Central memory CD8-positive, alpha-beta T cell (primary cell): ENCODE results near the gene TBX4.

Source experiments
- ATAC-seq: fragments of 150-1000 bp; cut with Tn5 transposase; replicated peaks from 2 replicates; pipeline ENCODE4 v1.10.0; 2022; ENCODE audit warnings: mild to moderate bottlenecking, moderate FRiP score, moderate number of reproducible peaks; ENCODE audit not compliant: poor library complexity, severe bottlenecking; ENCODE audit errors: extremely low read depth
- DNase-seq, 2 donors: peaks; one replicate each; pipeline ENCODE4 v3.0.0; 2021; ENCODE audit warnings: low spot score in 2 of 2
- H3K27ac Mint-ChIP-seq: one replicate; pipeline ENCODE4 v1.8.0; 2022; ENCODE audit warnings: low read depth, mild to moderate bottlenecking, moderate library complexity, mixed read lengths
- H3K27me3 Mint-ChIP-seq: one replicate; pipeline ENCODE4 v1.8.0; 2022; ENCODE audit warnings: mixed read lengths
- H3K36me3 Mint-ChIP-seq: one replicate; pipeline ENCODE4 v1.8.0; 2022; ENCODE audit warnings: mild to moderate bottlenecking, moderate library complexity, mixed read lengths; ENCODE audit not compliant: insufficient read depth
- H3K4me1 Mint-ChIP-seq: one replicate; pipeline ENCODE4 v1.8.0; 2022; ENCODE audit warnings: mixed read lengths
- H3K4me3 Mint-ChIP-seq: one replicate; pipeline ENCODE4 v1.8.0; 2022; ENCODE audit warnings: mild to moderate bottlenecking, moderate library complexity, mixed read lengths
- H3K9me3 Mint-ChIP-seq: one replicate; pipeline ENCODE4 v1.8.0; 2022; ENCODE audit warnings: mixed read lengths

The TBX4 gene

GRCh38 chr17:61470530-61471136 lies 18.4 kb downstream of the TBX4 start:
- H3K27ac Mint-ChIP-seq: no peak overlapping the region
- peaks cover 3% of the 10 kb centered on the region for H3K36me3 Mint-ChIP-seq
- no peaks in the 10 kb centered on the region for H3K4me1 Mint-ChIP-seq
- DNase-seq (no peak), ATAC-seq (no peak)
- H3K27me3 Mint-ChIP-seq: peaks cover 33% of the 10 kb centered on the region
- H3K4me3 Mint-ChIP-seq: no peak overlapping the region
- H3K9me3 Mint-ChIP-seq: no peaks in the 10 kb centered on the region

GRCh38 chr17:61474235-61474927 lies 22.2 kb downstream of the TBX4 start:
- Mint-ChIP-seq H3K27me3 (peaks cover 29% of the 10 kb centered on the region), H3K9me3 (no peaks in the 10 kb centered on the region), H3K36me3 (peaks cover 3% of the 10 kb centered on the region), H3K4me1 (no peaks in the 10 kb centered on the region), H3K27ac (no peak overlapping the region), H3K4me3 (no peak overlapping the region)
- no peak for DNase-seq
- no peak for ATAC-seq

GRCh38 chr17:61474934-61475333 lies 22.7 kb downstream of the TBX4 start:
- Mint-ChIP-seq H3K4me1 (no peaks in the 10 kb centered on the region), H3K4me3 (no peak overlapping the region), H3K9me3 (no peaks in the 10 kb centered on the region), H3K27me3 (peaks cover 34% of the 10 kb centered on the region), H3K36me3 (peaks cover 3% of the 10 kb centered on the region), H3K27ac (no peak overlapping the region)
- ATAC-seq (no peak), DNase-seq (no peak)

- H3K36me3 Mint-ChIP-seq: peaks cover 3% of the 10 kb centered on the region
- no peaks in the 10 kb centered on the region for H3K9me3 Mint-ChIP-seq
- peaks cover 35% of the 10 kb centered on the region for H3K27me3 Mint-ChIP-seq
- DNase-seq (no peak), ATAC-seq (no peak)
- H3K4me1 Mint-ChIP-seq: no peaks in the 10 kb centered on the region
- no peak overlapping the region for H3K27ac Mint-ChIP-seq
- H3K4me3 Mint-ChIP-seq: no peak overlapping the region
Measured at GRCh38 chr17:61475726-61476125, 23.5 kb downstream of the TBX4 start.

GRCh38 chr17:61476476-61477203 lies 24.4 kb downstream of the TBX4 start:
- DNase-seq: no peak
- H3K4me3 Mint-ChIP-seq: no peak overlapping the region
- ATAC-seq: no peak
- no peak overlapping the region for H3K27ac Mint-ChIP-seq
- no peaks in the 10 kb centered on the region for H3K4me1 Mint-ChIP-seq
- no peaks in the 10 kb centered on the region for H3K9me3 Mint-ChIP-seq
- H3K27me3 Mint-ChIP-seq: peaks cover 35% of the 10 kb centered on the region
- peaks cover 3% of the 10 kb centered on the region for H3K36me3 Mint-ChIP-seq

GRCh38 chr17:61477204-61477834 lies 25.1 kb downstream of the TBX4 start:
- Mint-ChIP-seq H3K4me1 (no peaks in the 10 kb centered on the region), H3K27me3 (peaks cover 35% of the 10 kb centered on the region), H3K36me3 (no peaks in the 10 kb centered on the region), H3K4me3 (no peak overlapping the region), H3K27ac (no peak overlapping the region), H3K9me3 (no peaks in the 10 kb centered on the region)
- no peak for ATAC-seq
- no peak for DNase-seq

GRCh38 chr17:61478026-61478789 lies 26.0 kb downstream of the TBX4 start:
- Mint-ChIP-seq H3K27ac (no peak overlapping the region), H3K9me3 (no peaks in the 10 kb centered on the region), H3K4me3 (no peak overlapping the region), H3K4me1 (no peaks in the 10 kb centered on the region), H3K27me3 (peaks cover 35% of the 10 kb centered on the region), H3K36me3 (no peaks in the 10 kb centered on the region)
- DNase-seq: no peak
- no peak for ATAC-seq

GRCh38 chr17:61478790-61479492 lies 26.7 kb downstream of the TBX4 start:
- H3K4me1 Mint-ChIP-seq: no peaks in the 10 kb centered on the region
- H3K4me3 Mint-ChIP-seq: no peak overlapping the region
- no peaks in the 10 kb centered on the region for H3K9me3 Mint-ChIP-seq
- ATAC-seq (no peak), DNase-seq (no peak)
- no peak overlapping the region for H3K27ac Mint-ChIP-seq
- peaks cover 35% of the 10 kb centered on the region for H3K27me3 Mint-ChIP-seq
- no peaks in the 10 kb centered on the region for H3K36me3 Mint-ChIP-seq

GRCh38 chr17:61479493-61480413 lies 27.5 kb downstream of the TBX4 start:
- ATAC-seq: no peak
- Mint-ChIP-seq H3K9me3 (no peaks in the 10 kb centered on the region), H3K27ac (no peak overlapping the region), H3K27me3 (peaks cover 30% of the 10 kb centered on the region), H3K36me3 (no peaks in the 10 kb centered on the region), H3K4me3 (no peak overlapping the region), H3K4me1 (no peaks in the 10 kb centered on the region)
- DNase-seq: no peak

GRCh38 chr17:61480414-61480807 lies 28.2 kb downstream of the TBX4 start:
- H3K36me3 Mint-ChIP-seq: no peaks in the 10 kb centered on the region
- DNase-seq (no peak), ATAC-seq (no peak)
- H3K4me3 Mint-ChIP-seq: no peak overlapping the region
- no peak overlapping the region for H3K27ac Mint-ChIP-seq
- H3K27me3 Mint-ChIP-seq: peaks cover 30% of the 10 kb centered on the region
- H3K9me3 Mint-ChIP-seq: no peaks in the 10 kb centered on the region
- no peaks in the 10 kb centered on the region for H3K4me1 Mint-ChIP-seq

- Mint-ChIP-seq H3K27ac (no peak overlapping the region), H3K36me3 (no peaks in the 10 kb centered on the region), H3K4me3 (no peak overlapping the region), H3K27me3 (peaks cover 22% of the 10 kb centered on the region), H3K4me1 (no peaks in the 10 kb centered on the region), H3K9me3 (no peaks in the 10 kb centered on the region)
- ATAC-seq (no peak), DNase-seq (no peak)
Measured at GRCh38 chr17:61481421-61481820, 29.2 kb downstream of the TBX4 start.
